NCI-H2196 treated with DMSO at 0.1 percent for 48 hours (cell line): ENCODE measurements around the gene ZBTB37.
"Not testable (repeated sequence)": the region's sequence is repeated elsewhere in the genome, so short reads cannot be mapped to it uniquely, and the experiment has no call there.

ENCODE experiments used
- DNase-seq: peaks from one replicate; lab custom pipeline; 2025; ENCODE audit not compliant: unreplicated experiment; lab: John Stamatoyannopoulos, UW

ZBTB37 gene

DNA sequence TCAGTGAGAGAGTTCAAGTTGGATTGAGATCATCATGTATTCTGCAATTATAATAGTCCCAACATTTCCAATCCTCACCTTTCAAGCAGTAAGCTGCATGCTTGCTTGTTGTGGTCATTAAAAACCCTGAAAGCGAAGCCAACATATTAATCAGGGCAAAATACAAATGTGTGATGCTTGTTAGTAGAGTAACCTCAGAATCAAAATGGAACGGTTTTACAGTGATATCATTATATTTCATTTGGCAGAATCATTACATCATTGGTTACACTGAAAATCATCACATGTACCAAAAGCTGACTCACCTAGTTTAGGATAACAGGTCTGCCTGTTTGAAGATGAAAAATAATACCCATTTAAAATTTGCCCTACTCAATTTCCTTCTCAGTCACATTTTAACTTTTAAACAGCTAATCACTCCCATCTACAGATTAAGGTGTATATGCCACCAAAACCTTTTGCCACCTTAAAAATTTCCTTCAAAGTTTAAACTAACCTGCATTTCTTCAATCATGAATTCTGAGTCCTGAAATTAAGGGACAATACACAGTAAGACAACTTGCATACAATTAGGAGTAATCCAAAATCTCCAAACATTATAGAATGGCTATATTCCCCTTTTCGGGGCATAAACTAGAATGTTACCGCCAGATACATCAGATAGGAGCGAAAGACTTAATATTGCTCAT, 3.9 kb upstream of the ZBTB37 start:
- no peak for DNase-seq

DNA sequence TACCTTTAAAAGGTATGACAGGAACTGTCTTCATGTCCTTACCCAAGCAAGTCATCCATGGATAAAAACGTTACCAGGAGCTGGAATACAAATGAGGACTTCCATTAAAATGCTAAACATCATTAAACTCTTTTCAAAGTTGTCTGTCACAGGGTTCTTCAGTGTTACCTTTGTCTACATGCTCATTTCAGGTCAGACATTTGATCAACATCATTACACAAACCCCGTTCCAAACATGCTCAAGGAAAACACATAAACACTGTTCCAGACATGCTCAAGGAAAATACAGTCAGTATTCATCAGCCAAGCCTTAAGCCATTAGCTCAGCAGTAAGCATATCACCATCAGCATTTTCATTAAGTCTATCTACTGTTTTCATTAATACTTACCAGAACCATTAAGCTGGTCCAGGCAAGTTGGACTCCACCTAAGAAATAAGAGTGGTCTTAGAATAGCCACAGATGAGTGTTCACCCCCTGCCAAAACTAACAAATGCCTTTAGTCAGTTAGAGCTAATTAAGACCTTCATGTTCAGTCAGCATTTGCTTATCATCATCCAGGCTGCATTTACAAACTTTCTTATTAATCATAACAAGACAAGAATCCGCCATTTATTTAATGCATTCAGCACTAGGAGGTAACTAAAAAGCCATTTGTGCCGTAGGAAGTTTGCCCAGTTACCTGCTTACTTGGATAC, 2.6 kb upstream of the ZBTB37 start:
- no peak for DNase-seq

DNA sequence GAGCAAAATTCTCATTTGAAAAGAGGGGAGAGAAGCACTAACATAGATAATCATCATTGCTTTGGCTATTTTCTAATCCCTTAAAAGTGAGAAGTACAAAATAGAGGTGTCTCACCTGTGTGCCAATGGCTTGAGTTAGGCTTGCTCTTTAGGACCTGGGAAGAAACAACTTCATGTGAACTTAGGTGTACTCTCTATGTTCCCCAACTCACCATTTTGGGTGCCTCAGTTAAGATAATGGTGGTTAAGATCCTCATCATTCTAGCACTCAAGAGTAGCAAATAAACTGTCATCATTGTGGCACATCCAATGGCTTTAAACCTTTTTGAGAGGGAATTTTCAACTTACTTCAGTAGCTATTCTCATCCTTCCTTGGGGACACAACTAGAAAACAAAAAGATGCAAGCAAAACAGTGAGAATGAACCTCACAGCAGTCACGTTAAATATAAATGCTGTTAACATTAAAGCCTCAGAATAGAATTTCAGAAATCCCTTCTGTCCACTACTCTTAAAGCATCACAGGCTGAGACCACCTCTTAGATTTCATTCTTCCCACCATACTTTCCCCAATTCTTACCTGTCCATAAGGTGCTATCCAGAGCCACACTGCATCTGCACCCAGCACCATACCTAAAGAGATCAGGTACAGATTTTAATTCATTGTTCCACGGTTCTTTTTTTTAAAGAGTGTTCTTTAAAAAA, 1.6 kb upstream of the ZBTB37 start:
- DNase-seq, result no peak

DNA sequence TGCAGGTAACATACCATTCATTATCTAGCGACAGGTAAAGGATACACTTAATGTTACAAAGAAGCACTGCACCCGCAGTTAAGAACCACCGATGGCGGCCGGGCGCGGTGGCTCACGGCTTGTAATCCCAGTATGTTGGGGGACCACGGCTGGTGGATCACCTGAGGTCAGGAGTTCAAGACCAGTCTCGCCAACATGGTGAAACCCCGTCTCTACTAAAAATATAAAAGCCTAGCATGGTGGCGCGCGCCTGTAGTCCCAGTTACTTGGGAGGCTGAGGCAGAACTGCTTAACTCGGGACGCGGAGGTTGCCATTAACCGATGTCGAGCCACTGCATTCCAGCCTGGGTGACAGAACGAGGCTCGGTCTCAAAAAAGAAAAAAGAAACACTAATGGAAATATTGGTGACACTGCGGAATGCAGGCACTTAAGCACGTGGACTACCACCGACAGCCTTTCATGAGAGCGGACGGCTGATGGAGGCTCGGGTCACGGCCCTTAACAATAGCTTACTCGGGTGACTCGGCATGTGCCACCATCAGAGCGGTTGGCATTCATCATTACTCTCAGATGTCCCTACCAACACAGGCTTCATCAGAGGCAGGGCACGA, 933 bp upstream of the ZBTB37 start:
- DNase-seq, result no peak

DNA sequence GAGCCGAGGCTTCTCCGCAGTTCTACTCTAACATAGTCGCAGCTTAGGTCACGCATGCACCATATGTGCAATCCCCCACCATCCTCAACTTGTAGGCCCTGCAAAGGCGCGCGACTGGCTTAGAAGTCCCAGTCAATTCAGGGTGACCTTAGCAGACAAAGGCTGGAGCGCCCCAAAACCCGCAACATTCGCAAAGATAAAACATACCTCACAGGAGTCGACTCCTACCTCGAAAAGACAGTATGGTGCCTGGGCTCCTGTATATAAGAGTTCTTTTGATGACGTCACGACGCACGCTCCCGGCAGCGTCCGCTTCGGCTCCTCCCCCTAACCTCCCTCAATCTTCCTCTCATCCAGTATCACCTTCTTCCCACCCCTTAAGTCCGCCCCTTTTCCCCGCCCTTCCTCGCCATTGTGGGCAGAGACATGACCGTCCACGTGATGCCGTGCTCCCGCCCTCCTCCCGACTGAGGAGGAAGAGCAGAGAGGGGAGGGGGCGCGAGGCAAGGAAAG, 371 bp upstream of the ZBTB37 start, which contains the start of gene GAS5:
TSS of gene GAS5 (minus strand) at position 237 of the 513 bp plus-strand sequence.
- DNase-seq, result peak; percentile 98

DNA sequence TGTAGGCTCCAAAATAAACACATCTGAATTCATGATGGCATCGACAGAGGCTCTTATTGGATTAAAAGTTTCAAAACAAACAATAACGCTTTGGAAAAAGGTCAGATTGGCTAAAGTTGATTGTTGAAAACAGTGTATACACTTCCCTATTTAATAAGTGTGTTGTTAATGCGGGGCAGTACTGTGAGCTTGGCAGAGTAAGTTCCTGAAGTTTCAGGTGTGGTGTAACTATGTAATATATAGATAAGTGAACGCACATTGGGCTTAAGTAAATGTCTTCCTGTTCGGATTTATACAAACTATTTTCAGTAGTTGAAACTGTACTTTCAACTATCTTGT, 810 bp downstream of the ZBTB37 start:
- no peak for DNase-seq

DNA sequence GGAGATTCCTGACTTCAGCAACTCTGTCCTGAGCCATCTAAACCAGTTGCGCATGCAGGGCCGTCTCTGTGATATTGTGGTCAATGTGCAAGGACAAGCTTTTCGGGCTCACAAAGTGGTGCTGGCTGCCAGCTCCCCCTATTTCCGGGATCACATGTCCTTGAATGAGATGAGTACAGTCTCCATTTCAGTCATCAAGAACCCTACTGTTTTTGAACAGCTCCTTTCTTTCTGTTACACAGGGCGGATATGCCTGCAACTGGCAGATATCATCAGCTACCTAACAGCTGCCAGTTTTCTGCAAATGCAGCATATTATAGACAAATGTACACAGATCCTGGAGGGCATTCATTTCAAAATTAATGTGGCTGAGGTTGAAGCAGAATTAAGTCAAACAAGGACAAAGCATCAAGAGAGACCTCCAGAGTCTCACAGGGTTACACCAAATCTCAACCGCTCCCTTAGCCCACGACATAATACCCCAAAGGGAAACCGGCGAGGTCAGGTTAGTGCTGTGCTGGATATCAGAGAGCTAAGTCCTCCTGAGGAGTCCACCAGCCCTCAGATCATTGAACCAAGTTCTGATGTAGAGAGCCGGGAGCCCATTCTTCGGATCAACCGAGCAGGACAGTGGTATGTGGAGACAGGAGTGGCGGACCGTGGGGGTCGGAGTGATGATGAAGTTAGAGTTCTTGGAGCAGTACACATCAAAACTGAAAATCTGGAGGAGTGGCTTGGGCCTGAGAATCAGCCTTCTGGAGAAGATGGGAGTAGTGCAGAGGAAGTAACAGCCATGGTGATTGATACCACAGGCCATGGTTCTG, 2.3 kb downstream of the ZBTB37 start:
- DNase-seq, result peak; percentile 76

DNA sequence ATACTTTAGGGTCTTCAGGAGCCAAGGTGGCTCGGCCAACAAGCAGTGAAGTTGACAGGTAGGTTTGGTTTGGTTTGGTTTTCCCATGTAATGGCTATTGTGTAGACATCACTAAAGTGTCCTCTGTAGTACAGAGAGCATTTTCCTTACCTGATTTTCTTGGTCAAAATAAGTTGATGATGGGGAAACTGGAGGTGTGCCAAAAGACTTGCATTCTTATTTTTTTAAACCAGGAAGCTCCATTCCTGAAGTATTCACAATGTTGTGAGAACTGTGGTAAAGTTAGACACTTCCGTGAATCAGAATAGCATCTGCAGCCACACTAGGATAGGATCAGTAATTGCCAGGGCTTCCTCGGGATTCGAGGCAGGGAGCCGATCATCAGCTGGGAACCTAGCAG, 2.9 kb downstream of the ZBTB37 start:
- DNase-seq, result no peak

DNA sequence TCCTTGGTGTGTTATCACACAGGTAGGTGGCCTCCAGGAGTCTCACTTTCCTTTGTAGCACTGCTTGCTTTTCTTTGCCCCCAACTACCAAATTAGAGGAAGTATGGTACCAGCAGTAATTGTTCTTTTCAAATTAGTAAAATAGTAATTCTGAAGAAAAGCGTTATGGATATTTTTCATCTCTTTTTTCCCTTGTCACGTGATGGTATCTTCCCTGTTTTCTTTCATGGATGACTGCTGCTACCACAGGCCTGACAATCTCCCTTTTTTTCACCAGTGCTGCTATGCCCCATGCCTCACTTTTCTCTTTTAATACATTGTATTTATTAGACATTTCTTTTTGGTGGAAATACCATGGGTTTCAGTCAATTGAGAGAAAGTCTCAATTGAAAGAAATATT, 3.3 kb downstream of the ZBTB37 start:
- no peak for DNase-seq

DNA sequence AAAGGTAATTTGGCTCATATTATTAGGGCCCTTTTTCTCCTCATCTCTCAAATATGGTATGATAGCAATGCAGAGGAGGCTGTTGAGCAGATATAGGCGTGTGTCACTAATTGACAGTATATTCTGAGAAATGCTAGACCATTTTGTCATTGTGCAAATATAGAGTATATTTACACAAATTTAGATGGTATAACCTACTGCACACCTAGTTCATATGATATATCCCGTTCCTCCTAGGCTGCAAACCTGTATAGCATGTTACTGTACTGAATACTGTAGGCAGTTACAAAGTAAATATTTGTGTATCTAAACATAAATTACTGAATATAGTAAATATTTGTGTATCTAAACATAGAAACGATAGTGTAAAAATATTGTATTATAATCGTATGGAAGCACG, 8.6 kb downstream of the ZBTB37 start:
- DNase-seq, result no peak

DNA sequence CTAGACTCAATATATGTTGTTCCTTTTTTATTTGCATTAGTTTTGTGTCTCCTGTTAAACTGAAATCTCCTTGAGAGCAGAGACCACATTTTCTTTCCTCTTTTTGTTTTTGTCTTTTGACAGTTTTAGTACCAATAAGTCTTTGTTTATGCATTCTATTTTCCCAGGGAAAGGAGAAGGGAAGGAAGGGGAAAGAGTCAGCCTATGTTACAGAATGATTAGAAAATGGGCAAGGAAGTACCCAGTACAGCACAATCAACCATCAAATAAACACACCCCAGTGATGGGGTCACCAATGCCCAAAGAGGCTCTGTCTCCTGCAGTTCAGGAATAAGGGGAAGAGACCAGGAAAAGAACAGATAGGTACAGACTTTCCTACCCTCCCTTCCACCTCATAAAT, 10.1 kb downstream of the ZBTB37 start:
- DNase-seq, result no peak

DNA sequence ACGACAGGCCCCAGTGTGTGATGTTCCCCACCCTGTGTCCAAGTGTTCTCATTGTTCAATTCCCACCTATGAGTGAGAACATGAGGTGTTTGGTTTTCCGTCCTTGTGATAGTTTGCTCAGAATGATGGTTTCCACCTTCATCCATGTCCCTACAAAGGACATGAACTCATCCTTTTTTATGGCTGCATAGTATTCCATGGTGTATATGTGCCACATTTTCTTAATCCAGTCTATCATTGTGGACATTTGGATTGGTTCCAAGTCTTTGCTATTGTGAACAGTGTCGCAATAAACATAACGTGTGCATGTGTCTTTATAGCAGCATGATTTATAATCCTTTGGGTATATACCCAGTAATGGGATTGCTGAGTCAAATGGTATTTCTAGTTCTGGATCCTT, 12.9 kb downstream of the ZBTB37 start:
- not testable (repeated sequence) for DNase-seq

DNA sequence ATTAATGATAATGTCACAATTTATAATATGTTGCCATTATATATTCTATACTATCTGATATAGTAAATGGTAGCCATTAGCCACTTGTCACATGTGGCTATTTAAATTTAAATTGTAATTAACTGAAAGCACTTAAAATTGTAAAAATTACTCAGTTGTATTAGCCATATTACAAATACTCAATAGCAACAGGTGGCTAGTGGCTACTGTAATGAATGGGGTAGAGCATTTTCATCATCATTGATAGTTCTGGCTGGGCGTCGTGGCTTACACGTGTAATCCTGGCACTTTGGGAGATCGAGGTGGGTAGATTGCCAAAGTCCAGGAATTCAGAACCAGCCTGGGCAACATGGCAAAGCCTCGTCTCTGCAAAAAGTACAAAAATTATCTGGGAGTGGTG, 16.5 kb downstream of the ZBTB37 start:
- DNase-seq, result no peak

DNA sequence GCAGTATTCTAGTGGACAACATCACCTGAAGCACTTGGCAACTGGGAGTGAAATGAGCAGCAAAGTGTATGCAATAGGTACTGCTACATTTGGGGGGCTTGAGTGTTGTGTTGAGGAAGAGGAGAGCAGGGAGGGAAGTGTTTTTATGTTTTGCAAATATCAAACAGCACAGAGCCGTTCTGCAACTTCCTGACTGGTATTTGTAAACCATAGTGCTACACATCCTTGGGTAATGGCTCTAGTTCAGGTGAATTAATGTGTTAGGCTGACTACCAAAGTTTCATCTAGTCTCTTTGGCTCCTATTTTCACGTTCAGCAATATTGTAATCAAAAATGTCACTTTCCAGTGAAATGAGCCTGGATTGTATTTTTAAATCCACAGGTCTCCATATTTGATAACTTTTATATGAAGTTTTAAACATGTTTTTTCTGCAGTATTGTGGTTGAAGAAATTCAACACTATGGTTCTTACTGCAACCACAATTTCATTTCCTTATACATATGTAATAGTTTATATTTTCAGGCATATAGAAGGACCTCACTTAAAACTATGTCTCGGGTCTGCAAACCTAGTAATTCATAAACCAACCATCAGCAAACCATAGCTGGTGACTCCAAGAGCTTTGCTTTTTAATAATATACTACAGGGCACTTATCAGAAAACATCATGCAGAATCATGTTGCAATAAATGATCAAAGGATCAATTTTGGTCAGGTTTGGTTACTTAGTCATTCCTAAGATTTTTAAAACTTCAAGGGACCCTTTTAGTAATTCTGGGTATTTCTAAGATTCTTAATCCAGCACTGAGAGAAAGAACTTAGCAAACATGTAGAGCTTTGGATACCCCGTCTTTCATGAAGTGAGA, 18.8 kb downstream of the ZBTB37 start:
- DNase-seq, result no peak

DNA sequence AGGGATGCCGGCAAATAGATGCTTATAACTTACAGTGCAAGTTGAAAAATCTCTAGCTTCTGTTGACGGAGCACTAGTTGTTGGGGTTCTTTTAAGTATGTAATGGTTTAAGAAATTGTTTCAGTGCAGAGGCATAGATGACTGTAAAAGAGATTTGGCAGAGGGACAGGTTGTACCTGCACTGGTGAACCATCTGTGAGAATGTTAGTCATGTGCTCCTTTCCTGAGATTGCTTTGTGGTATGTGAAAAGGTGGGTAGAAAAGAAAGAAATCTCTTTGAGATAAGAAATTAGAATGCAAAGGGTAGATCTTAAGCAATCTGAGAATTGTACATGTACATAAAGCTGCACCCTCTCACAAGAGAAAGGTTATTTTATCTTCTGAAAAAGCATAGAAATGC, 19.4 kb downstream of the ZBTB37 start:
- DNase-seq, result no peak

DNA sequence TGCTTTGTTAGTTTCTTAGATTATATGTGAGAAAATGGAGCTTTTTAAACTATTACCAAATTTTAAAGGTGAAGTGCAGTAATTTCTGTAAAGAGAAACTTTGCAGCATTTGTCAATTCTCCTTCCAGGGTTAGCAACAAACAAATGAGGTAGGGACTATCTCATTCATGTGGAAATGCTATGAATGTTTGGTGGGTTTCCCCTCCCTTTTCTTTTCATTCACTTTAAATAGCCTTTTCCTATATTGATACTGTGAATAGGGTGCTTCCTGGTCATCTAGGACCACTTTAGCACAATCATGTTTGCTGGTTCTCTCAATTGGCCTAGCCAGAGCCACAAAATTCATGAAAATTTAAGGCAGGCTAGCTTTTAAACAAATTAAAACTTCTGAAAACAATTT, 20.6 kb downstream of the ZBTB37 start:
- DNase-seq, result no peak

DNA sequence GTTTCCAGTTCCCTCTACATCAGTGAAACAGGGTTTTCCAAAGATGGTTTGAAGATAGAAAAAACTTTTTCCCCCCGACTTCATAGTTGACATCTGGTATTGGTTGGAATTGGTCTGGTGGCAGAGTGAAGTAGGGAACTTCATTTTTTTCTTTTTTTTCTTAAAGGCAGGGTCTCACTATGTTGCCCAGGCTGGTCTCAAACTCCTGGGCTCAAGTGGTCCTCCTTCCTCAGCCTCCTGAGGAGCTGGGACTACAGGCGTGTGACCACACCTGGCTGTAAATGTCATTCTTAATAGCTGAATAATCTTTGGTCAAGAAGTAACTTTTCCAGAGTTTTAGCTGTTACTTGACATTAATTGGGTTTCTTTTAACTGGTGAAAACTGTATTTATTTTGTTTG, 21.7 kb downstream of the ZBTB37 start:
- no peak for DNase-seq

DNA sequence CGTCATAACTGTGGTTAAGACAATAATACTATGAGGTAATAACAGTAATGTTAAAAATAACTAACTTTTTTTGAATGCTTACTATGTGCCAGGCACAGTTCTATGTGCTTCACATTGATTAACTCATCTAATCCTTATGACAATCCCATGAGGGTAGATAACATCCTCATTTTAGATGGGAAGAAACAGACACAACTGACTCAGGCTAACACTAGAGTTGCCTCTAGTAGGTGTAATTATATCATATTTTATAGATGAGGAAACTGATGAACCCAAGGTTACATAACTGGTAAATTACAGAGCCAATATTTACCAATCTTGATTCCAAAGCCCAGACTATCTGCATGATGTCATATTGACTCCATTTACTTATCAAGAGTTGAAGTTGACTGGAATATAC, 25.4 kb downstream of the ZBTB37 start:
- DNase-seq, result no peak

DNA sequence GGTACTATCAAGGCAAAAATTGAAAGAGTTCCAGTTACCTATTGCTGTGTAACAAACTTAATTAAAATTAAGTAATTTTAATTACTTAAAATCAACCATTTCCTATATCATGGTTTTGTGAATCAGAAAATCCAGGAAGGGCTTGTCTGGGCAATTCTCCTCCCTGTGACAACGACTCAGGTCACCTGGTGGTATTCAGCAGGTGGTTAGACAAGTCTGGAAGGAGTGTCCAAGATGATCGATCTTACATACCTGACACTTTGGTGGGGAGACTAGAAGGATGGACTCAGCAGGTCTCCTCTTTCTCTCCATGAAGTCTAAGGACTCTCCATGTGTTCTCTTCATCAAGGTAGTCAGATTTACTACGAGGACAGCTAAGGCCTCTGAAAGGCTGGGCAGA, 26.0 kb downstream of the ZBTB37 start:
- DNase-seq, result no peak

DNA sequence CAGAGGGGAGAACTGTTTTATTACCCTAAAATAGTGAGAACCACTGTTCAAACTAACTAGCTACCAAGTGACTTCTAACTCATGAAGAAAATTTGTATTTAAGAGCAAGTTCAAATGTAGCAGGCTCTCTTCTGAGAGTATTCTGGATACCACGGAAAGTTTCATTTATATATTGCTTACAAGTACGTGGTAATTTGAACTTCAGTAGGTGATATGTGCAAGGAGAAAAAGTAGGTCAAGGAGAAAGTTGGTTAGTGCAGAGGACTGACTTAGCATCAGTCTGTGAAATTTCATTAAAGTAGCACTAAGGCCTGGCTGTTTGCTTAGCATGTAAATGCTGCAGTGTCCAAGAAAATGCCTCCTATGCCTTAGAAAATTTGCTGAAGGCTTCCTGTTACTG, 32.2 kb downstream of the ZBTB37 start:
- DNase-seq, result no peak
